ENCODE results near the gene STOM. TPM values are rescaled to one million over a fixed set of nuclear protein-coding genes. Genes with fewer than 3 reads are reported as not detected.

Gene STOM
- total RNA-seq, 1 donor from 2014 or later = 25.7 TPM

DNA sequence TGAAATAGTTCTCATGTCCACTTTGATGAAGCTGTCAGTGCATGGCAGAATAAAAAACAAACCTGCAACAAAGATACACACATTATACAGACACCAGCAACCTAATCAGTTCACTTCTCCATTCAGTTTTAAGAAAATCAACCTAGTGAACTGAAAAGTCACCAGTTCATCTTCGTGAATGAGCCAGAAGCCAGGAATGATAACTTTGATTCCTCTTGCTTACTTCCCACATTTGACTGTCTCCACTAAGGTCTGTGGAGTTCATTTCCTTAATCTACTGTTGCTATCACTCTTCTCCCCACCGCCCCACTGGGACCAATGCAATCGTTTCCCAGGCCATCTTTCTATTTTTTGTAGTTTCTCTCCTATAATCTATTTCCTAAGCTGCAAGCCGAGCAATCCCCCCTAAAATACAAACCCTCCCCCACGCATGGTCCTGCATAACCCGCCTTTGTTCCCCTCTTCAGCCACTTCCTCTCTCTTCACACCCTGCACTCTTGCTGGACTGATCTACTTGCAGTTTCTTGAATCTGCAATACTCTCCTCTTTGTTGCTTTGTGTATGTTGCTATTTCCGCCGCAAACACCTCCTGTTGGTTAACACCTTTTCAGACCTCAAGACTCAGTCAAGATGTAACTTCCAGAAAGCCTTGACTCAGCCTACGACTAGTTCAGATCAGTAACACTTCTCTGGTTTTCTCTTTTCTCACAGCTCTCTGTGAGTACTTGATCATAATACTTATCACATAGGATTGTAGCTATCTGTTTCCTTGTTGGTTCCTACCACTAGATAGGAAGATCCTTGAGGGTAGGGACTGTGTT is 16.6 kb downstream of the STOM start:
- intact Hi-C loops (cut with micrococcal nuclease) = loop anchor here (1.0 to 2.0 kb wide), 2 partner anchors 17 to 33 kb away; partner anchors contain the start of gene STOM

DNA sequence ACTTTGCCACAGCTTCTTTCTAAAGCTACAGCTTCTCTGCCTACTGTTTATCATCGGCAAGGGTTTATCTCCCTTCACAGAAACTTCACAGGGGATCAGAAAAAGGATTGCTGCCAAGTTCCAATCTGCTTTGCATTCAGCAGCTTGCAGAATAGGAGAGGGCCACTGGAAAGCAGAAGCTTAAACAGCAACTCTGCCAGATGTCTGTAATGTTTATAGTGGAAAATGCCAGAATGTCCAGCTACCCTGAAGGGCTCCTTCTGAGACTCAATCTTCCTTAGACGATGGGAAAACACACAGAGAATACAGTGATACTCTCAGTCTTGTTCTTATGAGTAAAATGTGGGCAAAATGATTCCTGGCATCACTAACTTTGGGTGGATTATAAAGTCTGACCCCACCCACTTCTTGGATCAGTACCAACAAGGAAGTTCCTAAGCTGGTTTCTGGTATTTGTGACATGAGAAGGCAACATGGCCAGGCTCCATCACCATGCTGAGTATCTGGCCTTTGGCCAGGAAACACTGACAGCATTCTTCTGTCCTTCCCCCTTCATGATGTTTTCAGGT is 19.0 kb downstream of the STOM start:
- intact Hi-C loops (cut with micrococcal nuclease) = no loop called here

DNA sequence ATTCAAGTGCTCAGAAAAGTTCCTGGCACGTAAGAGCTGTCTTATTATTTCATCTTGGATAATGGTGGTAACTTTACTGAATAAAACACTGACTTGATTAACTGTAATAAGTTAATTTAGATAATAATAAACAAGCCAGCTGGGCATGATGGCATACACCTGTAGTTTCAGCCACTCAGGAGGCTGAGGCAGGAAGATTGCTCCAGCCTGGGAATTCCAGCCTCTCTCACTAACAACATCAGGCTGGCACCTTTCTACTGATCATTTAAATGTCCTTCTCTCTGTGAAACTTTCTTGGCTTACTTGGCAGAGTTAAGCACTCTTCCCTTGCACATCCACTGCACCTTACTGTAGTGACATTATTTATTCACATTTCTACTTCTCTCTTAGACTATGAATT is 20.0 kb downstream of the STOM start:
- intact Hi-C loops (cut with micrococcal nuclease) = no loop called here

DNA sequence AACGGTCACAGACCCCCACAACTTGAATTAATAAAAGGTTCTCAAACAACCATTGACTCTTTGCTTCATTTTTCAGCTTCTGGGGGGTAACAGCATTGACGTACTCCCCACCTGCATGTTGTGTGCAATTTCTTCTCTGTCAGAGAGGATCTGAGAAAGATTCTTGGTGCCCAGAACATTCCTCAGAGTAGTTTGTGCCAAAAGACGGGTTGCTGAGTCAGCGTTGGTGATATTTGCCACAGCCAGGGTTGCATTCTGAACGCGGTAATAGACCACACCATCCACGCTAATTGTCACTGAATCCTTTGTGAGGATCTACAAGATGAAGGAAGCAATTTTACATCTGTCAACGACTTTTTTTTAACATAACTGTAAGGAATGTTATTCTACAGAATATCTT is 21.0 kb downstream of the STOM start:
- intact Hi-C loops (cut with micrococcal nuclease) = no loop called here

DNA sequence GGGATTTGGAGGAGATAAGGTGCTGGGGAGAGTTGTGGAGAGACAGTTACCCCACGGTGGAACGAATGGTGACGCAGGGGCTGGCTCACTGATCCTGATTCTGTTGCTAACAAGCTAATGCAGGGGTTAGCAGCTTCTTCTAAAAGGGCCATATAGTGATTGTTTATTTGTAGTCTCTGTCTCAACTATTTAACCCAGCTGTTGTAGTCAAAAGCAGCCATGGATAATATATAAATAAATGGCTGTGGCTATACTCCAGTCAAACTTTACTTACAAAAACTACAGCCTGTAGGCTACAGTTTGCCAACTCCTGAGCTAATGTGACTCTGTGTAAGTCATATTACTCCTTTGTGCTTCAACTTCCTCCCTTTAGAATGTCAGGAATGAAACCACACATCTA is 21.8 kb downstream of the STOM start:
- intact Hi-C loops (cut with micrococcal nuclease) = no loop called here

DNA sequence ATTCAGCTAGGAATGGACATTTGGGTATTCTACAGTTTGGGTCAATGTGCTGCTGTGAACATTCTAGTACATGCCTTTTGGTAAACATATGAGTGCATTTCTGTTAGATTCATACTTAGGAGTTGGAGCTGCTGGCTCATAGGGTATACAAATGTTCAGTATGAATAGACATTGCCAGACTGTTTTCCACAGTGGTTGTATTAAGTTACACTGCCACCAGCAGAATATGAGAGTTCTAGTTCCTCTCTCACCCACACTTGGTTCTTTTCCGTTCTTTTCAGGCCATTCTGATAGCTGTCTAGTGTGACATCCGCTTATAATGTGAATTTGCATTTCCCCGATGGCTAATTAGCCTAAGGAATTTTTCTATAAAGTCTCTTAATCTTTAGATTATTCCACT is 25.0 kb downstream of the STOM start:
- intact Hi-C loops (cut with micrococcal nuclease) = no loop called here

DNA sequence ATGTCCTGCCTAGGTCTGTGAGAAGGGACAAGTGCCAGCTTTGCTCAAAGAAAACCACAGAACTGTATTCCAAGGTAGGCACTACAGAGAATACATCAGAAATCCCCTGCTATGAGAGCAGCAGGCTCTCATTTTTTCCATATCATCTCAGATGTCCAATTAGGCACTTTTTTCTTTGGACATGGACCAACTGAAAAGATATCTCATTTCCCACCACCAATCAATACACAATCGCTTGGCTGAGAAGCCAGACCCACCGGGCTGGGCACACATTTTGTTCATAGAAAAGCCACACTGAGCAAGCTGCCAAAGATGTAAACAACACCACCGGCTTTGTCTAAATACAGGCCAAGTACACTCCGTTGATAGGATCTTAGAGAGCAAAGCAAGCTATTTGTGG is 25.9 kb downstream of the STOM start:
- intact Hi-C loops (cut with micrococcal nuclease) = no loop called here

DNA sequence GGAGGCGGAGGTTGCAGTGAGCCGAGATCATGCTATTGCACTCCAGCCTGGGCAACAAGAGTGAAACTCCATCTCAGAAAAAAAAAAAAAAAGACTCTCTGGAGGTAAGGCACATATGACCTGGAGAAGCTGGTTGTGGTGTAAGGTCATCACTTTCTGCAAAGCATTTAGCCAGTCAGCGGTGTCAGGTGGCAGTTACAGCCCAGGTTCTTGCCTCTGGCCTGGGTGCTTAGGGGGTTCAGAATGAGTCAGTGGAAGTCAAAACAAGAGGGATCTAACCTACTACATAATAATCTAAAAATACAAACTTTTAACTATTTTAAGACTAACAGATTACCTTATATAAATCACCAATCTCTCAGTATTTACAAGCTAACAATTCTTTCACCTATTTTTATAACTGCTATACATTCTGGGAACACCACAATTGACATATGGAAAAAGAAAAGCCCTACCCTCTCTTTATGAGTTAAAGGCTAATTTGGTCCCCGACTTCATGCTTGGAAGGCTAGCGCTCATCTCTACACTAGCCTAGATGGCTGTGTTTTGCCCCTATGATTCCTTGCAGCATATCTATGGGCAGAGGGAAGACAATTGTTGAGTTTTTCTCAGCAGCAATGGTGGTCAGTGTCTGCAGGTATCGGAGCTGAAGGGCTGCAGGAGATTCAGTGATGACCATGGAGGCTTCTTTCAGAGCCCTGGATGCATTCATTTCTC is 29.2 kb downstream of the STOM start:
- intact Hi-C loops (cut with micrococcal nuclease) = no loop called here

DNA sequence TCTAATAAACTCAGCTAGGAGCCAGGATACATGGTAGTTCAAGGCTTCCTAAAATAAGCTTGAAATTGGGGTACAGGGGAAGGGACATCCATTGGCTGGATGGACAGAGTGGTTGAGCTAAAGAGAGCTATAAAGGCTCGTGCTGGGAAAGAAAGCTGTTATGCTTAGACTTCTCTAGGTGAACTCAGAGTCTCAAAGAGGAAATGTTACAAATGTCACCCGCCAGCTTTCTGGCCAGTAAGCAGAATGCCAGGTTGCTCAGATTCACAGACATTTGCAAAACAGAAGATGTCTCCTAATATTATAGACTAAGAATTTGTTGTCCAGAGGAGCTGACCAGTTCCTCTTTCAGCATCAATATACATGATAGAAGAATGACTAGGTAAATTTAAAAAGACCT is 30.6 kb downstream of the STOM start:
- intact Hi-C loops (cut with micrococcal nuclease) = no loop called here

DNA sequence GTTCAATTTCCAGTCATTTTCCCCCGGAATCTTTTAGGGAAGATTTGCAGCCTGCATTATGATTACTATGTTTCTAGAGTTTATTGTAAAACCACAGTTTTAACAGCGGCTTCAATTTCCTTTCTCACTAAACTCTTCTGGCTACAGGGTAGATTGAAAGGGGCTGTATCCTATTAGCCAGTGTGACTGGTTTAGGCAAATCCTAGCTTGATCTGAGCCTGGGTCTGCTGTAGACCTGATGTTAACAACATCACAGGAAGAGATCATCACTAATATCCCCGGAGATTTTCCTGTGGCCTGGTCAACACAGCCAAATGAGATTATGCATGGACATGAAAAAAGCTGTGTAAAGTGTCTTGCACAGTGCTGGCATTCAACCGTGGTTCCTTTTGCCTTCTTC is 33.4 kb downstream of the STOM start:
- intact Hi-C loops (cut with micrococcal nuclease) = no loop called here

DNA sequence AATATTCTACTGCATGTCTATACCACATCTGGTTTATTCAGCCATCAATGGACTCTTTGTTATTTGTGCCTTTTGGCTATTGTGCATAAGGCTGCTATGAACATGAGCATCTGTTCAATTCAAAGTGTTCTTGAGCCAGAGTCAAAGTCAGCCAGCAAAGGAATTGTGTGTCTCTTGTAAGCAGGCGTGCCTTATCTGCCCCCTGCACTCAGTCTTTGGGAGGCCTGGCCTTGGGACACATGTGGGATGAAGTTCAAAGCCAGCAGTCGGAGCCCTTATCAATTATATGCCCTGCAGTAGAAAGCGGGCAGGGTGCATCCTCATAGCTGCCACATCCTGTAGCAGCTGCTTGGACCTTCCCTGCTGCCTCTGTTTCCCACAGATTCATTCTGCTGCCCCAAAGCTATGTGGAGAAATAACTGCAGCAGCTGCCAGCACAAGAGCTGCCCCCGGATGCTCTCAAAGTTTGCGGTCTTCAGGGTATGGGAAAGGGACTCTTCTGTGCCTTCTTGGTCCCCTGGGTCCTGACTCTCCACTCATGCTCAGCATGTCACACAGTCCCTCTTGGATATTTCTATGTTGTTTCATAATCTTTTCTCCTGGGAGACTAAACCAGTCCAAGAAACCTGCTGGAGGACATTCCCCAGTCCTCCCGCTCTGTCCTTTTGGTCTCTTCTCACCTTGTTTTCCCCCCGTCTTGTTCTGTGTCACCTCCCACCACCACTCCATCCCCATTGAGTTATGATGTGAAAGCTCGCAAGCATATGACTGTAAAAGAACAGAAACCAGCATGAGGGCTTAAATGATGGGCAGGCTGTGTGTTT is 35.9 kb downstream of the STOM start:
- intact Hi-C loops (cut with micrococcal nuclease) = no loop called here

DNA sequence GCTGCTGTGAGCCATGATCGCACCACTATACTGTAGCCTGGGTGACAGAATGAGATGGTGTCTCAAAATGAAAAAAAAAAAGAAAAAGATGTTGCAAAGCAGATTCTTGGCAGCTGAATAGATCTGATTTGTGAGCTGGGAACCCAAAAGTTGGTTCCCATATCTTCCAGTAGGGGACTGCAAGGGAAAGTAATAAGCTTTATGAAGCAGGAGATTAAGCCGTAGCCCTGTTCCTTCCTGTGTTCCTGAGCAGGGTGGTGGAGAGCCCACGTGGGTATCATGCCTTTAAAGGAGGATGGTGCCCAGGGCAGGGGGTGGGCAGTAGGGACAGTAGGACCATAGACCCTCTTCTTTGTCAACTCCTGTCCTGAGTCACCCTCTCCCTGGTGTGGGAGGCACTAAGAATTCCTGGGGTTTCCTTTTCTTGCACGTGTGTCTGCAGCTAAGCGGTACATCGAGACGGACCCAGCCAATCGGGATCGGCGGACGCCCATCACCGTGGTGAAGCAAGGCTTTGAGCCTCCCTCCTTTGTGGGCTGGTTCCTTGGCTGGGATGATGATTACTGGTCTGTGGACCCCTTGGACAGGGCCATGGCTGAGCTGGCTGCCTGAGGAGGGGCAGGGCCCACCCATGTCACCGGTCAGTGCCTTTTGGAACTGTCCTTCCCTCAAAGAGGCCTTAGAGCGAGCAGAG is 37.9 kb downstream of the STOM start:
- intact Hi-C loops (cut with micrococcal nuclease) = no loop called here

DNA sequence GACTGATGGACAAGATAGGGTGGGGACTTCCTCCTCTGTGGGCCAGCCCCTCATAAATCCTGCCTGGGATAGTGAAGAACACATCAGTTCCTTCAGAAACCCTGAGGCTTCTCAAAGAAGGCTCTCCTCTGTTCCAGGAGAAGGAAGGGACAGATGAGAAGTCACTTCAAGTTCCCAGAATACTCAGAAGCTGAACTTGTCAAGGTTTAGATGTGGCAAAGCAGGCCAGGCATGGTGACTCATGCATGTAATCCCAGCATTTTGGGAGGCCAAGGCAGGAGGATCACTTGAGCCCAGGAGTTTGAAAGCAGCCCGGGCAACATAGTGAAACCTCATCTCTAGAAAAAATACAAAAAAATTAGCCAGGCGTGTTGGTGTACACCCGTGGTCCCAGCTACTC is 38.5 kb downstream of the STOM start:
- intact Hi-C loops (cut with micrococcal nuclease) = no loop called here

DNA sequence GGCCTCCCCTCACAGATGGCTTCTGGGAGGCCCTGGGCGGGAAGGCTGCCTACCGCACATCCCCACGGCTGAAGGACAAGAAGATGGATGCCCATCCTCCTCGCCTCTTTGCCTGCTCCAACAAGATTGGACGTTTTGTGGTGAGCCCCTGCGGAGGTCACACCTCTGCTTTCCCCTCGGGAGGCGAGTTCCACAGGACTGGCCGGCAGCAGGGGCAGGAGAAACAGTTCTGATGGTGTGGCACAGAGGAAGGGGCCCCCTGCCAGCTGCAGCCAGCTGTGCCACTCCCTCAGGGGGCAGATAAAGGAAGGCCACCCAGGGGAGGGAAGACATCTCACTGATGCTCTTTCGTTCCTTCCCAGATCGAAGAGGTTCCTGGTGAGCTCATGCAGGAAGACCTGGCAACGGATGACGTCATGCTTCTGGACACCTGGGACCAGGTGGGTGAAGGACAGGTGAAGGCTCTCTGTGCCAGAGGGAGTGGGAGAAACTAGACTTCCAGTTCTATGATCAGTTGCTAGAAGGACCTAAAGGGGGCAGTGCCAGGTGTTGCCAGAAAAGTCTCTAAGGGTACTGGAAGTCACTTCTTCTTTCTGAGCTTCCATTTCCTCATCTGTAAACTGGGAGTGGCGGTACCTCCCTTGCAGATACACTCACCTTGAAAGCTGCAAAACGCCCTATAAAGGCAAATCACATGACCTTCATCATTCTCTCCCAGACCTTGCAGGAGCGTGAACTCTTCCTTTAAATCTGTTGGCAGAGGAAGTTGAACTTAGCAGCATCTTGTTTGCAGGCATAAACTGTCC is 41.0 kb downstream of the STOM start:
- intact Hi-C loops (cut with micrococcal nuclease) = no loop called here

DNA sequence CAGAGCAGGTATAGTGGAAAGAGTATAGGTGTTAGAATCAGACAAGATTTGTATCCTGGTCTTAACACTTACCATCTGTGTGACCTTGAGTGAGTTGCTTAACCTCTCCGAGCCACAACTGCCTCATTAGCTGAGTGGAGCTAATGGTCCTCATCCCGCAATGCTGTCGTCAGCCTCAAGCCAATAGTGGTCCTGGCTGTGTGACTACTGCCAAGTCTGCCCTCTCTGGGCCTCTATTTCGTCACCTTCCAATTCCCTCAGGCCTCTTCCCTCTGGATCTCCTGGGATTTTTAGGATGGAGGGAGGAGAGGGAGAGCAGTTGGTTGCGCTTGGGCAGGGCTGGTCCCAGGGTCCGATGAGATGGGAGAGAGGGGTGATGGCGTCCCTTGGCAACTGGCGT is 41.6 kb downstream of the STOM start:
- intact Hi-C loops (cut with micrococcal nuclease) = no loop called here

DNA sequence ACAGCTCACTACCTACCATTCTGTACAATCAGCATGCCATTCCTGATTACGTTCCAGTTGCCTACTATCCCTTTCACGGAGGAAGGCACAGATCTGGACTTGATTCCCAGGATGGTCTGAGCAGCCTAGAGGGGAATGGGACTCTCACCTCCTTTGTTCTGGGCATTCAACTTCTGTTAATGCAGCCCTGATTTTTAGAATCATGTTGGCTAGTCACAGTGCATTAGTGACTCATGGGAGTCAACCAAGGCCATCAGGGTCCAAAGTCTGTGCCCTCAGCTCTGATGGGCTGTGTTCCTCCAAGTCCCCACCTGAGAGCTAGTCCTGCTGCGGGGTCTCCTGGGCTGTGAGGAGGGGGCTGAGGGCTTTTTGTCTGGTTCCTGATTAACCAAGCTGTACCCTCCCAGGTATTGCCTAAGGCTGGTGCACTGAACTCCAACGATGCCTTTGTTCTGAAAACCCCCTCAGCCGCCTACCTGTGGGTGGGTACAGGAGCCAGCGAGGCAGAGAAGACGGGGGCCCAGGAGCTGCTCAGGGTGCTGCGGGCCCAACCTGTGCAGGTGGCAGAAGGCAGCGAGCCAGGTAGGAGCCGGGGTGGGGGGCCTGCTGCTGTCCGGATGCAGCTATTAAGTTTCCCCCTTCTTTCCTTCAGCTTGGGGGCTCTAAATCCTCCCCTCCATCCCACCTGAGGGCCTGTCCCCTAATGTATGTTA is 43.0 kb downstream of the STOM start:
- intact Hi-C loops (cut with micrococcal nuclease) = no loop called here

DNA sequence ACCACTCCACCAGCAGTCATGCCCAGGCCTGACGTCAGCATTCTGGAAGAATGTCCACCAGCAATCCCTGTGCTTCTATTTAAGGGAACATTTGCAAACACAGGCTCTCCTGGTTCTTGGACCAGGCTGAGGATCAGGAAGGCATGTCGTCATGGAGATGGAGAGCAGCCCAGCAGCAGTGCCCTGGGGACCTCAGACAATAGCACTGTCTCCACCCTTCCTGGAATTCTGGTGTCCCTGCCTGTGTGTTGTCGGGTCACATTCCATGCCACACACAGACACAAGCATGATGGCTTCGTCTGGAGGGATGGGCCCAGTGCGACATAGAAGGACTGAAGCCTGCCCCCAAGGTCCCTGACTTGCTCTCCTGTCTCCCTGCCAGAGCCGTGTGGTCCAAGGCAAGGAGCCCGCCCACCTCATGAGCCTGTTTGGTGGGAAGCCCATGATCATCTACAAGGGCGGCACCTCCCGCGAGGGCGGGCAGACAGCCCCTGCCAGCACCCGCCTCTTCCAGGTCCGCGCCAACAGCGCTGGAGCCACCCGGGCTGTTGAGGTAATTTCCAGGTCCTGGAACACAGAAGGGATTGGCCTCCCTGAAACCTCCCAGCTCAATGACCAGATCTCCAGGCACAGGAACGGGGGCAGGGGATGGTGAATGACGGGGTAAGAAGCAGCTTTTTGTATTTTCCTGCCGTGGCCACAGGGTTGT is 43.8 kb downstream of the STOM start:
- intact Hi-C loops (cut with micrococcal nuclease) = no loop called here

DNA sequence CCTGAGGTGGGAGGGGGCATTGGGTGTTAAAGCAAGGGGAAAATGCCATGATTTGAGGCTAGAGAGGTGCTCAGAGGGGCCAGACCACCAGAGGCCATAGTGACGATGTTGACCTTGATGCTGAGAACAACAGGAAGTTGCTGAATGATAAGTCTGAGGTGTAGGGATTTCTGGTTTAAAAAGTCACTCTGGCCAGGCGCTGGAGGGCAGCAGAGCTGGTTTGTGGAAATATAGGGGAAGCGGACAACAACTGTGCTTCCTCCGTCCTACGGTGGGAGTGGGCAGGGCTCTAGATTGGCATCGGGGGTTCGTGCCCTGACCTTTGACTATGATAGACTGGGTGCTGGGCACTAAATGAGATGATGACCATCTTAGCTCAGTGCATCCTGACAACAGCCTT is 44.7 kb downstream of the STOM start:
- intact Hi-C loops (cut with micrococcal nuclease) = no loop called here

DNA sequence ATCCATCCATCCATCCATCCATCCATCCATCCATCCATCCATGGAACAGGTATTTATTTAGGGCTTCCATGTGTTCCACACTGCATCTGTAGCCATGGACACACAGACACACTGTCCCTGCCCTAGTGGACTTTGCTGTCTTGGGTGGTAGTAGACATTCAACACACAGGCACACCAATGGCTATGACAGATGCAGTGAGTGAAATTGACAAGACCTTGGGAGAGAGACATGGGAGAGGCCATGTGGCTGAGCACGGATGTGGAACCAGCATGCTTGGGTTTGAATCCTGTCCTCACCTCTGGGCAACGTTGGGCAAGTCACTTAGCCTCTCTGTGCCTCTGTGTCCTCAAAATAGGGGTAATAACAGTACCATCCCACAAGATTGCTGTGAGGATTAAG is 45.3 kb downstream of the STOM start:
- intact Hi-C loops (cut with micrococcal nuclease) = no loop called here

Data from T-helper 2 cell treated with Interferon-gamma antibody and Interleukin-4, amounts not matched to agents 100 ng/mL and 5 ng/mL, for 36 hours (primary cell).